NCI-H2227 treated with DMSO at 0.1 percent for 48 hours (cell line): ENCODE results near the gene GPX1.

ENCODE experiments used
- DNase-seq: peaks from one replicate; lab custom pipeline; 2025; lab: John Stamatoyannopoulos, UW

The GPX1 gene

DNA sequence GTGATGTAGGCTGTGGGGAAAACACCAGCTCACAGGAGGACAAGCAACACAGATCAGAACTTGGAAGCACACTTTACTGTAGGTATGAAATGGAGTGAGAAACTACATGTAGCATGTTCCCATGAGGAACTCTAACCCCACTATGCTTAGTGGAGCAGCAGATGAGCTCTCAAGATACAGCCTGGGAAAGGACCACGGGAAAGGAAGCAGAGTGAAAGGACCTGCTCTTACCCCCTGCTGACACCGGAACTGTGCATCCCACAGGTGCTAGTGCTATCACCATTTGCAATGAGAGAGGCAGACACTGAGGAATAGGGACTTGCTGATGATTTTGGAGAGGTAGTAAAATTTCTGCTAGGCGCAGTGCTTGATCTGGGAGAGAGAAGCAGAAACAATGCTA, 46.9 kb downstream of the GPX1 start:
- DNase-seq: no peak

DNA sequence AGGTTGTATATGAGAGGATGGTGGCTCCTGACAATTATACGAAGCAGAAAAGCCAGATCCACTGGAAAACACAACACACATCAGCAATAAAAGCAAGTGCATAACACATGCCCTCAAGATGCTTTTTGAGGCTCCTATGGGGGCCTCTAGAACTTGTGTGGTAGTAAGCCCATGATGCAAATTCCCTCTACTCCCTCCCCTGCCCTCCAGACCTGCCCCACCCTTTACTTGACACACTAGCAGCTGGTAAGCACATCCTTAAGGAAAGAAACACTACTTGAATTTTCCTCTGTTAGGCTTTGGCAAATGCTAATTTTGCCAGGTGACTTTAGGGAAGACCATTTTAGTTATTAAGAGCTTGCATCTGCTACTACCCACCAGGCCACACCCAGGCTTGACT, 47.5 kb downstream of the GPX1 start:
- DNase-seq: no peak
